GM08714 (cell line): ENCODE measurements around the gene SLC48A1.

Experiments used
- H3K4me3 ChIP-seq: fragments of 200-500 bp; sonication (Bioruptor generic); 2 replicates; pipeline ENCODE4 v1.5.1; 2014; ENCODE audit warnings: mild to moderate bottlenecking, low read length, inconsistent platforms
- ZNF274 ChIP-seq: IDR thresholded peaks from 2 replicates; pipeline ENCODE4 v1.6.1; 2012; ENCODE audit warnings: mild to moderate bottlenecking, low read depth, low read length

The SLC48A1 gene

GRCh38 chr12:47739297-47739696 lies 33.7 kb upstream of the SLC48A1 start:
- no peak for TF ChIP-seq ZNF274
- no peak overlapping the region for H3K4me3 ChIP-seq

- no peak for TF ChIP-seq ZNF274
- H3K4me3 ChIP-seq, result no peak overlapping the region
Measured at GRCh38 chr12:47739979-47740378, 33.1 kb upstream of the SLC48A1 start.

- TF ChIP-seq ZNF274, result no peak
- no peak overlapping the region for H3K4me3 ChIP-seq
Measured at GRCh38 chr12:47740606-47741339, 32.3 kb upstream of the SLC48A1 start.

DNA sequence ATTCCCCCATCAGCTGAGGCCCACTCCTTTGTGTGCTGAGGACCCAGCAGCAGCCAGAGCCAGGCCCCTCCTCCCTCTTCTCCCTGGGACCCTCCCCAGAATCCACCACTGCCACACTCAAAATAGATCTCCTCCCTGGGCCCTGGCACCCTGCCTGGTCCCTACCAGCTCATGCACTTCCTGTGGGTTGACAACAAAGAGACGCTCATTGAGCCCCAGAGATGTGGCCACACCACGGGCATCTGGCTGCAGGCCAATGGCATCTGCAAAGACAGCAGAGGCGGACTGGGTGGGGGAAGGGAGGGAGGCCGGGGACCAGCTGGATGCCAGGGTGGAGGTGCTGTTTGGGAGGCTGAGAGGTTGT lies 31.7 kb upstream of the SLC48A1 start:
- TF ChIP-seq ZNF274, result no peak
- H3K4me3 ChIP-seq, result no peak overlapping the region

DNA sequence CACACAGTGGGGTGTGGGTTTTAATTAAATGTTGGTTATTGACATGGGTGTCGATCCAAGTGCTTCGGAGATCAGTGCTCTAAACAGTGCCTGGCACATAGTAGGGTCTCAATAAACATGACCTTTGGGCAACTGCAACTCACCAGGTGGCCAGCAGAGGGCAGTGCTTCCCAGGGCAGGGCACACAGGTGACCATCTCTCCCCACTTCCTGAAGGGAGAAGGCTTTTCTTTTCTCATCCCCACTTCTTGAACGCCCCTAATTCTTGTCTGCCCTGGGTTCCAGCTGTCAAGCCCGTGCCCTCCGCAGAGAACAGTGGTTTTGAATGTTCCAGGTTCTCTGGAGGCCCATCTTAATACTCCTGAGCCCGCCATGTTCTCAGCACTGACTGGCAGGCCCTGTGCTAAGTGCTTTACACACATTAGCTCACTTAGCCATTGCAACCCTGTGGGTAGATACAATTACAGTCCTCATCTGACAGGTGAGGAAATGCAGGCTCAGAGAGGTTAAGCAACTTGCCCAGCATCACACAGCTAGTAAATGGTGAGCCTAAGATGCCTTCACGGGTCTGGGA lies 30.7 kb upstream of the SLC48A1 start:
- H3K4me3 ChIP-seq, result no peak overlapping the region
- TF ChIP-seq ZNF274, result no peak

- TF ChIP-seq ZNF274, result no peak
- H3K4me3 ChIP-seq, result no peak overlapping the region
Measured at GRCh38 chr12:47743311-47743860, 29.7 kb upstream of the SLC48A1 start.

- TF ChIP-seq ZNF274, result no peak
- no peak overlapping the region for H3K4me3 ChIP-seq
Measured at GRCh38 chr12:47744005-47744651, 28.9 kb upstream of the SLC48A1 start.

DNA sequence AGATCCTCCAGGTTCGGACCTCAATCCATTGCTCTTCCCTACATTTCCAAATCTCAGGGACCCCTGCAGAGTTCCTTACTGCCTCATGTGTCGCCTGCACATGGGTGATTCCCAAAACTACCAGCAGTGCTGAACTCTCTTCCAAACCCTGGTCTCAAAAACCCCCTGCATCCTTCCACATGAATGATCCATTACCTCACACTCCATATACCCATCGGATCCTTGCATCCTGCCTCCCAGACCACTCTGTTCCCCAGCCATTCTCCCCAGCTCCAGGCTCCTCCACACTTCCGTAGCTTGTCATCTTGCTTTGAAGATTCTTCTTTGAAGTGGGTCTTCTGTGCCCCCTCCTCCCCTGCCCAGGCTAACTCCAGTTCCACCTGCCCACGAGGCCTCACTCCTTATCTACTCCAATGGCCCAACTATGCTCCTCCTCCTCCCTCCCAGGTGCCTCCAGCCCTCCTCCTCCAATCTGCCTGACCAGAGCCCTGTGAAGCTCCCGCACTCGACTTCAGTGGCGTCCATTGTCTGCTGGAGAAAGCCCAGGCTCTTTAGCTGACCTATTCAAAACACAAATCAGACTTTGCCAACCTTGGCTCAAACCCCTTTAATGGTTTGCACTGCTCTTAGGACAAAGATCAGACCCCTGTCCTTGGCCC lies 28.1 kb upstream of the SLC48A1 start:
- no peak overlapping the region for H3K4me3 ChIP-seq
- TF ChIP-seq ZNF274, result no peak

DNA sequence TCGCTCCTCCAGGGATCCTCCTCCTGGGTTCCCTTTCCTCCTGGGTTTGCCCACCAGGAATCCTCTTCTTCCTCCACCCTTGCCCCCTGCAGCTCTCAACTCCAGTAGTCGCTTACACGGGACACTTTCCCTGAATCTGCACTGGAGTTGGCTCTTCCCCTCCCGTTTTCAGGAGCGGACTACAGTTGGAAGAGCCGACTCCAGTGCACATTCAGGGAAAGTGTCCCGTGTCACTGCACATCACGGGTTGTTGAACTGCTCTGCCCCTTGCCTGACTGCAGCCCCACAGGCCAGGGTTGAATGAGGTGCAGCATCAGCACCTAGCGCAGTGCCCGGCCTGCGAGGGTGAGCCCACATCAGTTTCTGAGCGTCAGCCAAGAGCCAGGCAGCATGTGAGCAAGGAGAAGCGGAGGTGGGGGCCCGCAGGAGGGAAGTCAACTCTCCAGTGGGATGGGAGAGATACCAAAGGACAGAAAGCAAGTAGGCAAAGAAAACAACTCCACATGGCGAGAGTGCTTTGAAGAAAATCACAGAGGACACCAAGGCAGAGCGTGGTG lies 27.5 kb upstream of the SLC48A1 start:
- H3K4me3 ChIP-seq, result no peak overlapping the region
- TF ChIP-seq ZNF274, result no peak

DNA sequence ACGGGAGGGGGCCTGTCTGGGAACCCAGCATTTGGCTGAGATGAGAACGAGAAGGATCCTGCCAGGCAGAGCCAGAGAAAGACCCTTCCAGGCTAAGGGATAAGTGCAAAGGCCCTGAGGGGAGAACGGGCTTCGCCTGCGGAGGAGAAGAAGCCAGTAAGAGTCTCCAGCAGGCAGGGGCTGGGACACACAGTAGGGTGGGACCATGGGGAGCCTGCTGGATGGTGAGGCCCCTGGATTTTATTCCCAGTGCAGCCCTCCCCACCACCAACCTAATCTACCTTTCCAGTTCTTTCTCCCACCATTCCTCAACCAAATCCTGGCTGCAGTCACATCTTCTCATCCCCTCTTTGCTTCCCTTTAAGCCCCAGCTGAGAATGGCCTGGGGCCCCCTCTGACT lies 27.0 kb upstream of the SLC48A1 start:
- no peak overlapping the region for H3K4me3 ChIP-seq
- no peak for TF ChIP-seq ZNF274

GRCh38 chr12:47746523-47746922 lies 26.5 kb upstream of the SLC48A1 start:
- H3K4me3 ChIP-seq, result no peak overlapping the region
- TF ChIP-seq ZNF274, result no peak

DNA sequence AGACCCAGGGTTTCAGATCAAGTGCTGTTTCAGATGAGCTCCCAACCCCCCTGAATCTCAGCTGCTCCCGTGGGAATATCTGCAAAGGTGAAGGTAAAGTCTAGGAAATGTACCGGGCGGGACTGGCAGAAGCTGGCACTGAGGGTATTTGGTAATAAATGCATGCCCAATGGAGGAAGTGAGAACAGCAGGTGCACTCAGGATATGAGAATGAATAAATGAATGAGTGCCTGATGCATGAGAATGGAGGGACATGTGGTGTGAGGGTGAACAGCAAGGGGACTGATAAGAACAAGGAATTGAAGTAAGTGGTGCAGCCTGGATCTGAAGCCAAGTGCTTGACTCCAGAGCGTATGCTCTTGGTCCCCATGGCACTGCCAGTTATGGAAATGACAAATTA lies 25.9 kb upstream of the SLC48A1 start:
- TF ChIP-seq ZNF274, result no peak
- H3K4me3 ChIP-seq, result no peak overlapping the region

- no peak for TF ChIP-seq ZNF274
- no peak overlapping the region for H3K4me3 ChIP-seq
Measured at GRCh38 chr12:47747596-47748506, 25.2 kb upstream of the SLC48A1 start.
